ENCODE data around the gene CCDC86.

The CCDC86 gene

DNA sequence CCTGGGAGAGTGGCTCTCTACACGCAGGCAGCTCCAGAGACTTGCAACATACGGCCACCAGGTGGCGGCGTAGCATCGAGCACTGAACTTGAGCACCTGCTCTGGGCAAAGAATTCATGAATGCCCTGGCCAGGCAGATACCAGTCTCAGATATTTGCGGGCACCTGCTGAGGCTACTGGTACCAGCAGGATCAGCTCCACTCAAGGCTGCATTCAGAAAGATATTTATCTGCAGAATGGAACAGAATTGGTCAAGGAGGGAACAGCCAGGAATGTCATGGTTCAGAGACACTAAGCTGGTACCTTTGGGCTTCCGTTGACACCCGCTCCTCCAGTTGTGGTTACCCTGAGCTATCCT, 10.8 kb upstream of the CCDC86 start:
- no peak overlapping the region for H3K23ac ChIP-seq (ENCODE audit: low read length in 2 of 2)
- DNase-seq = peak; percentile 69
- H3K27me3 ChIP-seq (ENCODE audit: control insufficient read depth in 1 of 2, insufficient read depth in 1 of 2, low read length in 2 of 2) = peaks cover 0 to 32% of the 10 kb centered on the region in 2 experiments
- H3K4ac ChIP-seq (ENCODE audit: low read depth in 1 of 2, low read length in 2 of 2) = no peak overlapping the region
- H3K4me1 ChIP-seq (ENCODE audit: control insufficient read depth, insufficient read depth, low read depth, low read length) = peaks cover 6% of the 10 kb centered on the region
- WGBS = 22% methylated on average over 8 of the region's 8 CpGs
- no peaks in the 10 kb centered on the region for H3K36me3 ChIP-seq (ENCODE audit: control insufficient read depth in 1 of 2, insufficient read depth in 2 of 2, low read depth in 1 of 2, low read length in 2 of 2)
- H3K4me2 ChIP-seq (ENCODE audit: low read length, poor library complexity, severe bottlenecking) = no peak overlapping the region
- no peak overlapping the region for H2BK120ac ChIP-seq (ENCODE audit: low read depth, low read length)
- no peaks in the 10 kb centered on the region for H3K9me3 ChIP-seq (ENCODE audit: control insufficient read depth, low read length)
- no peak overlapping the region for H4K91ac ChIP-seq (ENCODE audit: low read length)
- H3K4me3 ChIP-seq (ENCODE audit: insufficient read depth in 1 of 2, low read depth in 1 of 2, low read length in 2 of 2) = no peak overlapping the region
- H3K18ac ChIP-seq (ENCODE audit: low read depth in 1 of 2, low read length in 2 of 2) = no peak overlapping the region
- H2AFZ ChIP-seq (ENCODE audit: low read depth, low read length) = no peak overlapping the region
- no peak overlapping the region for H3K27ac ChIP-seq (ENCODE audit: low read length, poor library complexity, severe bottlenecking)
- no peaks in the 10 kb centered on the region for H3K79me1 ChIP-seq (replicated peaks; ENCODE audit: low read length, poor library complexity, severe bottlenecking)
- H3K9ac ChIP-seq (ENCODE audit: low read length) = peak overlapping the region; percentile 4
- H2BK12ac ChIP-seq (ENCODE audit: low read length in 2 of 2) = no peak overlapping the region
- H2BK5ac ChIP-seq (ENCODE audit: low read depth, low read length, poor library complexity, severe bottlenecking) = no peak overlapping the region
- no peak overlapping the region for H2AK5ac ChIP-seq (ENCODE audit: low read length, severe bottlenecking)
- H4K8ac ChIP-seq (ENCODE audit: low read length) = no peak overlapping the region
- no peak overlapping the region for H3K14ac ChIP-seq (ENCODE audit: low read length in 2 of 2)
- no peak overlapping the region for H2BK15ac ChIP-seq (ENCODE audit: low read depth, poor library complexity, severe bottlenecking)

DNA sequence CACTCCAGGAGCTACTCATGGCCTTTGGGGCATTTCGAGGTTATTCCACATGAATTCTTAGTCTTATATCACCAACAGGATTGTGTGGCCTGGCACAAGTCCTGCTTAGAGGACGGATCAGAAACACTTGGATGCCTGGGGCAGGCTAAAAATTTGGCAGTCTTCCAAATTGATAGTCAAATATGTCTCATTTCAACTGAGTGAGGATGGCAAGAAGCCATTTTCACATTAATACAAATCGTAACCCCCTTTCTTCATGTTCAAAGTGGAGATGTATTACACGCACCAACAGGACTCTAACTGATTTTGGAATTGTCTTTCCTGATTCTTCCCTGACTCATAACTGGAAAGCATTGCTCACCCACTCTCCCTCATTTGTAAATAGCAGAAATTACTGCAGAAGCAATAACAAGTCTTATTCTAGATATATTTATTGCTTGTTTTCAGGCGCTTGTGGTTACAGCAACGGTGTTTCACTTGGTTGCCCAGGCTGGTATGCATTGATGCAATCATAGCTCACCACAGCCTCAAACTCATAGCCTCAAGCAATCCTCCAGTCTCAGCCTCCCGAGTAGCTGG, 10.3 kb upstream of the CCDC86 start:
- Histone ChIP-seq H3K4ac (ENCODE audit: low read depth in 1 of 2, low read length in 2 of 2) (no peak overlapping the region), H2BK5ac (ENCODE audit: low read depth, low read length, poor library complexity, severe bottlenecking) (no peak overlapping the region), H4K91ac (ENCODE audit: low read length) (no peak overlapping the region), H3K27ac (ENCODE audit: low read length, poor library complexity, severe bottlenecking) (no peak overlapping the region), H3K36me3 (ENCODE audit: control insufficient read depth in 1 of 2, insufficient read depth in 2 of 2, low read depth in 1 of 2, low read length in 2 of 2) (no peaks in the 10 kb centered on the region), H3K18ac (ENCODE audit: low read depth in 1 of 2, low read length in 2 of 2) (no peak overlapping the region), H3K4me3 (ENCODE audit: insufficient read depth in 1 of 2, low read depth in 1 of 2, low read length in 2 of 2) (no peak overlapping the region), H2BK12ac (ENCODE audit: low read length in 2 of 2) (no peak overlapping the region), H3K14ac (ENCODE audit: low read length in 2 of 2) (no peak overlapping the region), H3K23ac (ENCODE audit: low read length in 2 of 2) (no peak overlapping the region), H3K79me1 (replicated peaks; ENCODE audit: low read length, poor library complexity, severe bottlenecking) (no peaks in the 10 kb centered on the region), H3K27me3 (ENCODE audit: control insufficient read depth in 1 of 2, insufficient read depth in 1 of 2, low read length in 2 of 2) (peaks cover 0 to 32% of the 10 kb centered on the region in 2 experiments), H2AFZ (ENCODE audit: low read depth, low read length) (no peak overlapping the region), H3K9ac (ENCODE audit: low read length) (no peak overlapping the region), H3K9me3 (ENCODE audit: control insufficient read depth, low read length) (no peaks in the 10 kb centered on the region), H2AK5ac (ENCODE audit: low read length, severe bottlenecking) (no peak overlapping the region), H2BK120ac (ENCODE audit: low read depth, low read length) (no peak overlapping the region), H3K4me2 (ENCODE audit: low read length, poor library complexity, severe bottlenecking) (no peak overlapping the region), H4K8ac (ENCODE audit: low read length) (no peak overlapping the region), H3K4me1 (ENCODE audit: control insufficient read depth, insufficient read depth, low read depth, low read length) (peaks cover 6% of the 10 kb centered on the region), H2BK15ac (ENCODE audit: low read depth, poor library complexity, severe bottlenecking) (no peak overlapping the region)
- 70% methylated on average over 7 of the region's 7 CpGs for WGBS
- DNase-seq = peak; percentile 61

DNA sequence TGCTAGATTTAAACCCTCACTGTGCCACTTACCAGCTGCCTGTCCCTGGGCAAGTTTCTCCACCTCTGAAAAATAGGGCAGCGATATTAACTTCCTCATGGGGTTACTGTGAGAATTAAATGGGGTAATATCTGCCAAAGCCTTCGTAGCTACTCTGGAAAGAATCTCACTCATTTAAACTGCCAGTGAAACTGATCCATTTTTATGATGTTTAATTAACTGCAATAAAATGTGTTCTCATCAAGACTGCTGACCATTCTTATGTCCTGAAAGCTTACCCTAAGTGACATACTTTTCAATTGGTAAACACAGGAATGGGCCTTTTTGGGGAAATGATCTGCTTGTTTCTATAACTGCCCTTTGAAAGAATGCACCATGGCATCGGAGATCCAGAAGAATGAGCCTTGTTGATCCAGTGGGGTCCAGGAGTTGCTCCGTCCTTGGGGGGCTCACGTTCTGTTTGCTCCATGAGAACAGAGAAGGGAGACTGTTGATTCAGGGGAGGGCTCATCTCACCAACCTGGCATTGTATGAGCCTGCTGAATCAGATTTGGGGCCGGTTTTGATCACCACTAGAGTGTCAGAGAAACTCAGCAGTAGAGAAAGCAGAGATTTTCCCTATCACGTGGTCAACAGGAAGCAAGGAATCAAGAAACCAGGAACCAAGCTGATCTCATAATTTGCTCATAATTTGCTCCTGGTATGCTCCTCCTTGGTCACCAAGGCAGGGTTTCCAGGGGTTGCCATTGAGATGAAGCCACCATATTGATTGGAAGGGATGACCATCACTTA, 7.0 kb upstream of the CCDC86 start:
- H4K8ac ChIP-seq (ENCODE audit: low read length) = no peak overlapping the region
- H3K23ac ChIP-seq (ENCODE audit: low read length in 2 of 2) = no peak overlapping the region
- H3K9ac ChIP-seq (ENCODE audit: low read length) = no peak overlapping the region
- no peaks in the 10 kb centered on the region for H3K27me3 ChIP-seq (ENCODE audit: control insufficient read depth in 1 of 2, insufficient read depth in 1 of 2, low read length in 2 of 2)
- peaks cover 12% of the 10 kb centered on the region for H3K4me1 ChIP-seq (ENCODE audit: control insufficient read depth, insufficient read depth, low read depth, low read length)
- no peak overlapping the region for H3K4me2 ChIP-seq (ENCODE audit: low read length, poor library complexity, severe bottlenecking)
- no peak overlapping the region for H2BK15ac ChIP-seq (ENCODE audit: low read depth, poor library complexity, severe bottlenecking)
- DNase-seq = no peak
- no peak overlapping the region for H2BK12ac ChIP-seq (ENCODE audit: low read length in 2 of 2)
- H2BK5ac ChIP-seq (ENCODE audit: low read depth, low read length, poor library complexity, severe bottlenecking) = no peak overlapping the region
- WGBS = 91% methylated on average over 5 of the region's 7 CpGs
- no peak overlapping the region for H4K91ac ChIP-seq (ENCODE audit: low read length)
- no peak overlapping the region for H2BK120ac ChIP-seq (ENCODE audit: low read depth, low read length)
- no peak overlapping the region for H3K4me3 ChIP-seq (ENCODE audit: insufficient read depth in 1 of 2, low read depth in 1 of 2, low read length in 2 of 2)
- no peak overlapping the region for H3K18ac ChIP-seq (ENCODE audit: low read depth in 1 of 2, low read length in 2 of 2)
- H3K14ac ChIP-seq (ENCODE audit: low read length in 2 of 2) = no peak overlapping the region
- no peaks in the 10 kb centered on the region for H3K9me3 ChIP-seq (ENCODE audit: control insufficient read depth, low read length)
- H3K27ac ChIP-seq (ENCODE audit: low read length, poor library complexity, severe bottlenecking) = no peak overlapping the region
- H2AK5ac ChIP-seq (ENCODE audit: low read length, severe bottlenecking) = no peak overlapping the region
- no peaks in the 10 kb centered on the region for H3K36me3 ChIP-seq (ENCODE audit: control insufficient read depth in 1 of 2, insufficient read depth in 2 of 2, low read depth in 1 of 2, low read length in 2 of 2)
- no peaks in the 10 kb centered on the region for H3K79me1 ChIP-seq (replicated peaks; ENCODE audit: low read length, poor library complexity, severe bottlenecking)
- no peak overlapping the region for H3K4ac ChIP-seq (ENCODE audit: low read depth in 1 of 2, low read length in 2 of 2)
- H2AFZ ChIP-seq (ENCODE audit: low read depth, low read length) = no peak overlapping the region

DNA sequence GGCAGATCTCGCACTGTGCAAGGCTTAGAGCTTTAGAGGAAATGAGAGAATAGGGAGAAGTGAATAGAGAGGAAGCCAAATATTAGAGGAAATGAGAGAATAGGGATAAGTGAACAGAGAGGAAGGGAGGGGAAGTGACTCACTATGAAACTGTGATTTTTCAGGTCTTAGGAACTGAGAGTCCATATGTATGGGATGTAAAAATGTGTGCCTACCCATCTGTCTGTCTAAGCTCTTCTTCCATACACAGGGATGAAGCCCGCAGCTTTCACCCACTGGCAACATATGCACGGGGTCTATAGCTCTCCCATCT, 6.4 kb upstream of the CCDC86 start:
- Histone ChIP-seq H2AFZ (ENCODE audit: low read depth, low read length) (no peak overlapping the region), H3K4me1 (ENCODE audit: control insufficient read depth, insufficient read depth, low read depth, low read length) (peaks cover 14% of the 10 kb centered on the region), H3K9ac (ENCODE audit: low read length) (no peak overlapping the region), H3K4me3 (ENCODE audit: insufficient read depth in 1 of 2, low read depth in 1 of 2, low read length in 2 of 2) (no peak overlapping the region), H2BK120ac (ENCODE audit: low read depth, low read length) (no peak overlapping the region), H4K91ac (ENCODE audit: low read length) (no peak overlapping the region), H3K79me1 (replicated peaks; ENCODE audit: low read length, poor library complexity, severe bottlenecking) (no peaks in the 10 kb centered on the region), H3K9me3 (ENCODE audit: control insufficient read depth, low read length) (no peaks in the 10 kb centered on the region), H2BK5ac (ENCODE audit: low read depth, low read length, poor library complexity, severe bottlenecking) (no peak overlapping the region), H3K36me3 (ENCODE audit: control insufficient read depth in 1 of 2, insufficient read depth in 2 of 2, low read depth in 1 of 2, low read length in 2 of 2) (no peaks in the 10 kb centered on the region), H3K23ac (ENCODE audit: low read length in 2 of 2) (no peak overlapping the region), H4K8ac (ENCODE audit: low read length) (no peak overlapping the region), H2BK15ac (ENCODE audit: low read depth, poor library complexity, severe bottlenecking) (no peak overlapping the region), H3K14ac (ENCODE audit: low read length in 2 of 2) (no peak overlapping the region), H3K18ac (ENCODE audit: low read depth in 1 of 2, low read length in 2 of 2) (no peak overlapping the region), H2AK5ac (ENCODE audit: low read length, severe bottlenecking) (no peak overlapping the region), H3K4ac (ENCODE audit: low read depth in 1 of 2, low read length in 2 of 2) (no peak overlapping the region), H3K27ac (ENCODE audit: low read length, poor library complexity, severe bottlenecking) (no peak overlapping the region), H2BK12ac (ENCODE audit: low read length in 2 of 2) (no peak overlapping the region), H3K4me2 (ENCODE audit: low read length, poor library complexity, severe bottlenecking) (no peak overlapping the region), H3K27me3 (ENCODE audit: control insufficient read depth in 1 of 2, insufficient read depth in 1 of 2, low read length in 2 of 2) (no peaks in the 10 kb centered on the region)
- 72% methylated on average over 2 of the region's 3 CpGs for WGBS
- DNase-seq = no peak

All from mesenchymal stem cell (in vitro differentiated cells and primary cell).